SK-N-MC (cell line): ENCODE results near the gene NUP133.

ENCODE experiments used
- EZH2 ChIP-seq: fragments of 200-600 bp; sonication (generic); IDR thresholded peaks from one replicate; pipeline ENCODE4 v1.6.1; 2017; ENCODE audit warnings: antibody characterized with exemption
- POLR2AphosphoS5 ChIP-seq: IDR thresholded peaks from 2 replicates; pipeline ENCODE4 v1.6.1; 2012; ENCODE audit warnings: mild to moderate bottlenecking, low read depth, low read length, borderline replicate concordance

DNA sequence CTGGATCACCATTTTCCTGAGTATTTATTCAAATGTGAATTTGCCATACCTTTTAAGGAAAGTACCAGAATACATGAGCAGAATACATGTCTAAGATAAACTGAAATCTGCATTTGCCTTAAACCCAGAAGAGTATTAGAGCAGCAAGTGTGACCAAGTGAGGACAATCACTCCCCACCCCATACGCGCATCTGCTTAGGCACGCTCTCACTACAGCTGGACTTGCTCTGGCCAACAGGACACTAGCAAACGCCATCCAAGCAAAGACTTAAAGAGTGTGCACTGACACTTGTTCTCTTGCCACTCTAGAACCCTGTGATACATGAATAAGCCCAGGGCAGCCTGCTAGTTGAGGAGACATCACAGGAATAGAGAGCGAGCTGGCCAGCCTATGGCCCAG lies 25.6 kb downstream of the NUP133 start:
- TF ChIP-seq POLR2AphosphoS5 = no peak
- TF ChIP-seq EZH2 = no peak
